HEK293 (cell line): ENCODE data around the gene TMEM141.
A peak's percentile ranks its signal among the peaks of the same experiment; 100 is the strongest.

Experiments
- KLF10 ChIP-seq: fragments of 450-650 bp; IDR thresholded peaks from 2 replicates; pipeline ENCODE4 v1.5.1; 2018; ENCODE audit warnings: missing biosample characterization, mild to moderate bottlenecking, missing genetic modification characterization
- KLF16 ChIP-seq: fragments of 450-650 bp; formaldehyde crosslinking; IDR thresholded peaks from 2 replicates; pipeline ENCODE4 v1.5.1; 2017; ENCODE audit warnings: missing biosample characterization, missing genetic modification characterization
- MYNN ChIP-seq: fragments of 450-650 bp; formaldehyde crosslinking; IDR thresholded peaks from 2 replicates; pipeline ENCODE4 v1.5.1; 2016; ENCODE audit warnings: missing biosample characterization, missing genetic modification characterization, borderline replicate concordance
- ZNF398 ChIP-seq: fragments of 450-650 bp; formaldehyde crosslinking; IDR thresholded peaks from 2 replicates; pipeline ENCODE4 v1.5.1; 2017; ENCODE audit warnings: missing biosample characterization, missing genetic modification characterization
- ZNF76 ChIP-seq: fragments of 450-650 bp; formaldehyde crosslinking; IDR thresholded peaks from 2 replicates; pipeline ENCODE4; 2016; ENCODE audit warnings: low read depth, missing biosample characterization, missing genetic modification characterization, borderline replicate concordance
- TF ChIP-seq, protein P1 (sequence below): fragments of 450-650 bp; formaldehyde crosslinking; IDR thresholded peaks from 2 replicates; pipeline ENCODE4 v1.5.1; 2016; ENCODE audit warnings: missing biosample characterization, missing genetic modification characterization

- TF ChIP-seq KLF10 (tag by site-specific recombination) (peak; percentile 84), ZNF398 (tag by site-specific recombination) (peak; percentile 58; the same call in 1 of the 2 replicates), MYNN (tag by site-specific recombination) (0 out of 2 replicates have a peak, but pooled peaks have one; percentile 23), ZNF76 (tag by site-specific recombination) (no peak), KLF16 (no peak)
- TF ChIP-seq, protein P1, sequence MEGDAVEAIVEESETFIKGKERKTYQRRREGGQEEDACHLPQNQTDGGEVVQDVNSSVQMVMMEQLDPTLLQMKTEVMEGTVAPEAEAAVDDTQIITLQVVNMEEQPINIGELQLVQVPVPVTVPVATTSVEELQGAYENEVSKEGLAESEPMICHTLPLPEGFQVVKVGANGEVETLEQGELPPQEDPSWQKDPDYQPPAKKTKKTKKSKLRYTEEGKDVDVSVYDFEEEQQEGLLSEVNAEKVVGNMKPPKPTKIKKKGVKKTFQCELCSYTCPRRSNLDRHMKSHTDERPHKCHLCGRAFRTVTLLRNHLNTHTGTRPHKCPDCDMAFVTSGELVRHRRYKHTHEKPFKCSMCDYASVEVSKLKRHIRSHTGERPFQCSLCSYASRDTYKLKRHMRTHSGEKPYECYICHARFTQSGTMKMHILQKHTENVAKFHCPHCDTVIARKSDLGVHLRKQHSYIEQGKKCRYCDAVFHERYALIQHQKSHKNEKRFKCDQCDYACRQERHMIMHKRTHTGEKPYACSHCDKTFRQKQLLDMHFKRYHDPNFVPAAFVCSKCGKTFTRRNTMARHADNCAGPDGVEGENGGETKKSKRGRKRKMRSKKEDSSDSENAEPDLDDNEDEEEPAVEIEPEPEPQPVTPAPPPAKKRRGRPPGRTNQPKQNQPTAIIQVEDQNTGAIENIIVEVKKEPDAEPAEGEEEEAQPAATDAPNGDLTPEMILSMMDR (tag by site-specific recombination): no peak
Observed at GRCh38 chr9:136840877-136841645, 49.9 kb downstream of the TMEM141 start.
